Tibial nerve (tissue), 3 donors: Measurements from ENCODE around the gene PRKAB2.

Source experiments
- CTCF ChIP-seq, 5 experiments: fragments of 200-600 bp in 3 of 5; fragments of 450-650 bp in 2 of 5; sonication (generic) in 3 of 5; IDR thresholded peaks; one replicate each; pipeline ENCODE4 v1.5.1; 2016 to 2019; ENCODE audit warnings: antibody characterized with exemption in 5 of 5, mild to moderate bottlenecking in 3 of 5, moderate library complexity in 2 of 5
- POLR2A ChIP-seq, 2 donors: fragments of 450-650 bp; IDR thresholded peaks; one replicate each; pipeline ENCODE4 v1.6.1; 2017; ENCODE audit warnings: antibody characterized with exemption in 2 of 2, mild to moderate bottlenecking in 2 of 2, moderate library complexity in 2 of 2

GRCh38 chr1:147214325-147214724, 42.1 kb upstream of the PRKAB2 start:
- no peak for TF ChIP-seq POLR2A (IDR thresholded peaks at IDR 0.05)
- no peak for TF ChIP-seq CTCF (IDR thresholded peaks at IDR 0.05)
